Measurements from ENCODE around the gene NETO2.
"Not testable (repeated sequence)": the region's sequence is repeated elsewhere in the genome, so short reads cannot be mapped to it uniquely, and the experiment has no call there.

The NETO2 gene

DNA sequence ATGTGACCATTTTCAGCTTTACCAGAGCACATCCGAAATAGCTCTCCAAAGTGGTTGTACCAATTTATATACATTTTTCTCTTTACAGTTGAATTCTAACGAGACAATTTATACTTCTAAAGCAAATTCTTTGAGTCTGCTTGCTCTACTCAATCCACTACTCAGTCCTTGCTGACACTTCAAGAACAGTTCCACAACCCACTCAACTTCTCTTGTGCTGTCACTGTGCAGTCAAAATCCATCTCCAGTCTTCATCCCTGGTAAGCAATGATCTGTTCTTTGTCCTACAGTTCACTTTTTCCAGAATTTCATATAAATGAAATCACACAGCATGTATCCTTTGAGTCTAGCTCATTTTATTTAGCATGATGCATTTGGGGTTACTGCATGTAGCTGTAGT, 30.6 kb downstream of the NETO2 start:
- Histone ChIP-seq H3K27ac (ENCODE audit: poor library complexity, severe bottlenecking) (no peak overlapping the region), H3K36me3 (ENCODE audit: low read depth) (peaks cover 51% of the 10 kb centered on the region), H3K9me3 (ENCODE audit: severe bottlenecking) (no peaks in the 10 kb centered on the region), H3K4me1 (ENCODE audit: insufficient read depth, poor library complexity, severe bottlenecking) (no peaks in the 10 kb centered on the region), H3K27me3 (ENCODE audit: insufficient read depth, poor library complexity, severe bottlenecking) (no peaks in the 10 kb centered on the region), H3K4me3 (ENCODE audit: severe bottlenecking) (no peak overlapping the region)
- ATAC-seq (ENCODE audit: low read depth) (no peak), DNase-seq (ENCODE audit: low spot score) (no peak)
- TF ChIP-seq CTCF (IDR thresholded peaks at IDR 0.05; ENCODE audit: poor library complexity, severe bottlenecking): no peak

- no peak for DNase-seq (ENCODE audit: low spot score)
- no peaks in the 10 kb centered on the region for H3K27me3 ChIP-seq (ENCODE audit: insufficient read depth, poor library complexity, severe bottlenecking)
- peaks cover 48% of the 10 kb centered on the region for H3K36me3 ChIP-seq (ENCODE audit: low read depth)
- no peak overlapping the region for H3K27ac ChIP-seq (ENCODE audit: poor library complexity, severe bottlenecking)
- H3K4me1 ChIP-seq (ENCODE audit: insufficient read depth, poor library complexity, severe bottlenecking): no peaks in the 10 kb centered on the region
- H3K9me3 ChIP-seq (ENCODE audit: severe bottlenecking): no peaks in the 10 kb centered on the region
- TF ChIP-seq CTCF (IDR thresholded peaks at IDR 0.05; ENCODE audit: poor library complexity, severe bottlenecking): peak; percentile 29
- H3K4me3 ChIP-seq (ENCODE audit: severe bottlenecking): no peak overlapping the region
- ATAC-seq (ENCODE audit: low read depth): peak; percentile 50; the same call in 2 of the 3 replicates
These were observed 32.8 kb downstream of the NETO2 start for GRCh38 chr16:47110939-47111338.

- Histone ChIP-seq H3K27me3 (ENCODE audit: insufficient read depth, poor library complexity, severe bottlenecking) (no peaks in the 10 kb centered on the region), H3K4me1 (ENCODE audit: insufficient read depth, poor library complexity, severe bottlenecking) (no peaks in the 10 kb centered on the region), H3K9me3 (ENCODE audit: severe bottlenecking) (no peaks in the 10 kb centered on the region), H3K4me3 (ENCODE audit: severe bottlenecking) (no peak overlapping the region), H3K36me3 (ENCODE audit: low read depth) (peaks cover 58% of the 10 kb centered on the region), H3K27ac (ENCODE audit: poor library complexity, severe bottlenecking) (no peak overlapping the region)
- DNase-seq (ENCODE audit: low spot score) (no peak), ATAC-seq (ENCODE audit: low read depth) (no peak)
- no peak for TF ChIP-seq CTCF (IDR thresholded peaks at IDR 0.05; ENCODE audit: poor library complexity, severe bottlenecking)
These were observed 34.4 kb downstream of the NETO2 start for GRCh38 chr16:47109361-47109760.

DNA sequence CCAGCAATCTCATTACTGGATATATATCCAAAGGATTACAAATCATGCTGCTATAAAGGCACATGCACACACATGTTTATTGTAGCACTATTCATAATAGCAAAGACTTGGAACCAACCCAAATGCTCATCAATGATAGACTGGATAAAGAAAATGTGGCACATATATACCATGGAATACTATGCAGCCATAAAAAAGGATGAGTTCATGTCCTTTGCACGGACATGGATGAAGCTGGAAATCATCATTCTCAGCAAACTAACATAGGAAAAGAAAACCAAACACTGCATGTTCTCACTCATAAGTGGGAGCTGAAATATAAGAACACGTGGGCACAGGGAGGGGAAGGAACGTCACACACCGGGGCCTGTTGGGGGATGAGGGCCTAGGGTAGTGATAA, 40.8 kb downstream of the NETO2 start:
- H3K27me3 ChIP-seq (ENCODE audit: insufficient read depth, poor library complexity, severe bottlenecking); H3K9me3 ChIP-seq (ENCODE audit: severe bottlenecking); H3K4me3 ChIP-seq (ENCODE audit: severe bottlenecking); DNase-seq (ENCODE audit: low spot score); H3K4me1 ChIP-seq (ENCODE audit: insufficient read depth, poor library complexity, severe bottlenecking); ATAC-seq (ENCODE audit: low read depth); H3K27ac ChIP-seq (ENCODE audit: poor library complexity, severe bottlenecking): not testable (repeated sequence)
- H3K36me3 ChIP-seq (ENCODE audit: low read depth): peaks cover 66% of the 10 kb centered on the region

GRCh38 chr16:47097154-47097553, 46.6 kb downstream of the NETO2 start:
- ATAC-seq (ENCODE audit: low read depth); H3K4me1 ChIP-seq (ENCODE audit: insufficient read depth, poor library complexity, severe bottlenecking): not testable (repeated sequence)

GRCh38 chr16:47096297-47096696, 47.4 kb downstream of the NETO2 start:
- TF ChIP-seq CTCF (IDR thresholded peaks at IDR 0.05; ENCODE audit: poor library complexity, severe bottlenecking): no peak
- no peak for DNase-seq (ENCODE audit: low spot score)
- H3K4me3 ChIP-seq (ENCODE audit: severe bottlenecking): no peak overlapping the region
- H3K27me3 ChIP-seq (ENCODE audit: insufficient read depth, poor library complexity, severe bottlenecking): no peaks in the 10 kb centered on the region
- no peak overlapping the region for H3K27ac ChIP-seq (ENCODE audit: poor library complexity, severe bottlenecking)
- no peaks in the 10 kb centered on the region for H3K4me1 ChIP-seq (ENCODE audit: insufficient read depth, poor library complexity, severe bottlenecking)
- no peak for ATAC-seq (ENCODE audit: low read depth)
- peaks cover 55% of the 10 kb centered on the region for H3K36me3 ChIP-seq (ENCODE audit: low read depth)
- H3K9me3 ChIP-seq (ENCODE audit: severe bottlenecking): no peaks in the 10 kb centered on the region

More at GRCh38 chr16:47097154-47097553, 46.6 kb downstream of the NETO2 start:
- H3K36me3 ChIP-seq (ENCODE audit: low read depth): peaks cover 61% of the 10 kb centered on the region
- not testable (repeated sequence) for H3K9me3 ChIP-seq (ENCODE audit: severe bottlenecking); H3K27ac ChIP-seq (ENCODE audit: poor library complexity, severe bottlenecking); DNase-seq (ENCODE audit: low spot score); H3K27me3 ChIP-seq (ENCODE audit: insufficient read depth, poor library complexity, severe bottlenecking); H3K4me3 ChIP-seq (ENCODE audit: severe bottlenecking)

All from RWPE2 (cell line).